ENCODE data around the gene SLC13A5.
"Not testable (repeated sequence)": the region's sequence is repeated elsewhere in the genome, so short reads cannot be mapped to it uniquely, and the experiment has no call there.

SLC13A5 gene

GRCh38 chr17:6702567-6703215 lies 10.5 kb downstream of the SLC13A5 start:
- no peaks in the 10 kb centered on the region for H3K9me3 ChIP-seq (ENCODE audit: control insufficient read depth in 1 of 2, low read length in 2 of 2)
- peaks cover 0 to 5% of the 10 kb centered on the region in 2 donors for H3K27me3 ChIP-seq (ENCODE audit: control insufficient read depth in 1 of 2, insufficient read depth in 2 of 2, low read length in 2 of 2)
- no peak overlapping the region for H3K27ac ChIP-seq (ENCODE audit: low read depth, low read length)
- peaks cover 3 to 11% of the 10 kb centered on the region in 2 donors for H3K4me1 ChIP-seq (ENCODE audit: control insufficient read depth in 1 of 2, insufficient read depth in 2 of 2, low read length in 2 of 2)
- H3K4me3 ChIP-seq (ENCODE audit: low read depth in 1 of 2, low read length in 2 of 2), result no peak overlapping the region
- H3K36me3 ChIP-seq (ENCODE audit: control insufficient read depth in 1 of 2, insufficient read depth in 2 of 2, low read length in 2 of 2), result no peaks in the 10 kb centered on the region
- no peak overlapping the region for H3K9ac ChIP-seq (ENCODE audit: low read depth in 1 of 2, low read length in 2 of 2)

GRCh38 chr17:6701719-6702118 lies 11.4 kb downstream of the SLC13A5 start:
- Histone ChIP-seq H3K27me3 (ENCODE audit: control insufficient read depth in 1 of 2, insufficient read depth in 2 of 2, low read length in 2 of 2) (peaks cover 0 to 3% of the 10 kb centered on the region in 2 donors), H3K4me1 (ENCODE audit: control insufficient read depth in 1 of 2, insufficient read depth in 2 of 2, low read length in 2 of 2) (peaks cover 3 to 11% of the 10 kb centered on the region in 2 donors), H3K27ac (ENCODE audit: low read depth, low read length) (no peak overlapping the region), H3K9ac (ENCODE audit: low read depth in 1 of 2, low read length in 2 of 2) (no peak overlapping the region), H3K36me3 (ENCODE audit: control insufficient read depth in 1 of 2, insufficient read depth in 2 of 2, low read length in 2 of 2) (no peaks in the 10 kb centered on the region), H3K4me3 (ENCODE audit: low read depth in 1 of 2, low read length in 2 of 2) (no peak overlapping the region), H3K9me3 (ENCODE audit: control insufficient read depth in 1 of 2, low read length in 2 of 2) (no peaks in the 10 kb centered on the region)

- Histone ChIP-seq H3K4me1 (ENCODE audit: control insufficient read depth in 1 of 2, insufficient read depth in 2 of 2, low read length in 2 of 2) (peaks cover 3 to 11% of the 10 kb centered on the region in 2 donors), H3K4me3 (ENCODE audit: low read depth in 1 of 2, low read length in 2 of 2) (no peak overlapping the region), H3K9ac (ENCODE audit: low read depth in 1 of 2, low read length in 2 of 2) (no peak overlapping the region), H3K27ac (ENCODE audit: low read depth, low read length) (no peak overlapping the region), H3K36me3 (ENCODE audit: control insufficient read depth in 1 of 2, insufficient read depth in 2 of 2, low read length in 2 of 2) (no peaks in the 10 kb centered on the region), H3K9me3 (ENCODE audit: control insufficient read depth in 1 of 2, low read length in 2 of 2) (no peaks in the 10 kb centered on the region), H3K27me3 (ENCODE audit: control insufficient read depth in 1 of 2, insufficient read depth in 2 of 2, low read length in 2 of 2) (no peaks in the 10 kb centered on the region)
These were observed 12.2 kb downstream of the SLC13A5 start for GRCh38 chr17:6700948-6701307.

- Histone ChIP-seq H3K9ac (ENCODE audit: low read depth in 1 of 2, low read length in 2 of 2) (no peak overlapping the region), H3K9me3 (ENCODE audit: control insufficient read depth in 1 of 2, low read length in 2 of 2) (no peaks in the 10 kb centered on the region), H3K4me3 (ENCODE audit: low read depth in 1 of 2, low read length in 2 of 2) (no peak overlapping the region), H3K4me1 (ENCODE audit: control insufficient read depth in 1 of 2, insufficient read depth in 2 of 2, low read length in 2 of 2) (peaks cover 3 to 11% of the 10 kb centered on the region in 2 donors), H3K36me3 (ENCODE audit: control insufficient read depth in 1 of 2, insufficient read depth in 2 of 2, low read length in 2 of 2) (no peaks in the 10 kb centered on the region), H3K27ac (ENCODE audit: low read depth, low read length) (no peak overlapping the region), H3K27me3 (ENCODE audit: control insufficient read depth in 1 of 2, insufficient read depth in 2 of 2, low read length in 2 of 2) (no peaks in the 10 kb centered on the region)
These were observed 12.9 kb downstream of the SLC13A5 start for GRCh38 chr17:6699997-6700947.

- Histone ChIP-seq H3K4me1 (ENCODE audit: control insufficient read depth in 1 of 2, insufficient read depth in 2 of 2, low read length in 2 of 2) (peaks cover 3 to 11% of the 10 kb centered on the region in 2 donors), H3K9ac (ENCODE audit: low read depth in 1 of 2, low read length in 2 of 2) (no peak overlapping the region), H3K27me3 (ENCODE audit: control insufficient read depth in 1 of 2, insufficient read depth in 2 of 2, low read length in 2 of 2) (no peaks in the 10 kb centered on the region), H3K9me3 (ENCODE audit: control insufficient read depth in 1 of 2, low read length in 2 of 2) (no peaks in the 10 kb centered on the region), H3K4me3 (ENCODE audit: low read depth in 1 of 2, low read length in 2 of 2) (no peak overlapping the region), H3K27ac (ENCODE audit: low read depth, low read length) (no peak overlapping the region), H3K36me3 (ENCODE audit: control insufficient read depth in 1 of 2, insufficient read depth in 2 of 2, low read length in 2 of 2) (no peaks in the 10 kb centered on the region)
These were observed 15.2 kb downstream of the SLC13A5 start for GRCh38 chr17:6698004-6698403.

- H3K4me1 ChIP-seq (ENCODE audit: control insufficient read depth in 1 of 2, insufficient read depth in 2 of 2, low read length in 2 of 2), result peaks cover 3 to 11% of the 10 kb centered on the region in 2 donors
- H3K27ac ChIP-seq (ENCODE audit: low read depth, low read length), result no peak overlapping the region
- no peaks in the 10 kb centered on the region for H3K36me3 ChIP-seq (ENCODE audit: control insufficient read depth in 1 of 2, insufficient read depth in 2 of 2, low read length in 2 of 2)
- H3K9ac ChIP-seq (ENCODE audit: low read depth in 1 of 2, low read length in 2 of 2), result no peak overlapping the region
- no peaks in the 10 kb centered on the region for H3K9me3 ChIP-seq (ENCODE audit: control insufficient read depth in 1 of 2, low read length in 2 of 2)
- H3K4me3 ChIP-seq (ENCODE audit: low read depth in 1 of 2, low read length in 2 of 2), result no peak overlapping the region
- H3K27me3 ChIP-seq (ENCODE audit: control insufficient read depth in 1 of 2, insufficient read depth in 2 of 2, low read length in 2 of 2), result no peaks in the 10 kb centered on the region
These were observed 16.3 kb downstream of the SLC13A5 start for GRCh38 chr17:6696906-6697305.

GRCh38 chr17:6695565-6695964 lies 17.6 kb downstream of the SLC13A5 start:
- no peaks in the 10 kb centered on the region for H3K36me3 ChIP-seq (ENCODE audit: control insufficient read depth in 1 of 2, insufficient read depth in 2 of 2, low read length in 2 of 2)
- H3K9me3 ChIP-seq (ENCODE audit: control insufficient read depth in 1 of 2, low read length in 2 of 2), result no peaks in the 10 kb centered on the region
- H3K9ac ChIP-seq (ENCODE audit: low read depth in 1 of 2, low read length in 2 of 2), result no peak overlapping the region

GRCh38 chr17:6695051-6695450 lies 18.1 kb downstream of the SLC13A5 start:
- Histone ChIP-seq H3K9ac (ENCODE audit: low read depth in 1 of 2, low read length in 2 of 2) (no peak overlapping the region), H3K4me1 (ENCODE audit: control insufficient read depth in 1 of 2, insufficient read depth in 2 of 2, low read length in 2 of 2) (peaks cover 0 to 4% of the 10 kb centered on the region in 2 donors), H3K27me3 (ENCODE audit: control insufficient read depth in 1 of 2, insufficient read depth in 2 of 2, low read length in 2 of 2) (peaks cover 0 to 2% of the 10 kb centered on the region in 2 donors), H3K4me3 (ENCODE audit: low read depth in 1 of 2, low read length in 2 of 2) (no peak overlapping the region), H3K36me3 (ENCODE audit: control insufficient read depth in 1 of 2, insufficient read depth in 2 of 2, low read length in 2 of 2) (no peaks in the 10 kb centered on the region), H3K9me3 (ENCODE audit: control insufficient read depth in 1 of 2, low read length in 2 of 2) (no peaks in the 10 kb centered on the region), H3K27ac (ENCODE audit: low read depth, low read length) (no peak overlapping the region)

More at GRCh38 chr17:6695565-6695964, 17.6 kb downstream of the SLC13A5 start:
- Histone ChIP-seq H3K4me1 (ENCODE audit: control insufficient read depth in 1 of 2, insufficient read depth in 2 of 2, low read length in 2 of 2) (peaks cover 3 to 10% of the 10 kb centered on the region in 2 donors), H3K27me3 (ENCODE audit: control insufficient read depth in 1 of 2, insufficient read depth in 2 of 2, low read length in 2 of 2) (no peaks in the 10 kb centered on the region), H3K27ac (ENCODE audit: low read depth, low read length) (no peak overlapping the region), H3K4me3 (ENCODE audit: low read depth in 1 of 2, low read length in 2 of 2) (no peak overlapping the region)

GRCh38 chr17:6691958-6692357 lies 21.2 kb downstream of the SLC13A5 start:
- H3K27me3 ChIP-seq (ENCODE audit: control insufficient read depth in 1 of 2, insufficient read depth in 2 of 2, low read length in 2 of 2); H3K27ac ChIP-seq (ENCODE audit: low read depth, low read length); H3K9me3 ChIP-seq (ENCODE audit: control insufficient read depth in 1 of 2, low read length in 2 of 2); H3K4me3 ChIP-seq (ENCODE audit: low read depth in 1 of 2, low read length in 2 of 2); H3K36me3 ChIP-seq (ENCODE audit: control insufficient read depth in 1 of 2, insufficient read depth in 2 of 2, low read length in 2 of 2); H3K4me1 ChIP-seq (ENCODE audit: control insufficient read depth in 1 of 2, insufficient read depth in 2 of 2, low read length in 2 of 2); H3K9ac ChIP-seq (ENCODE audit: low read depth in 1 of 2, low read length in 2 of 2): not testable (repeated sequence)

GRCh38 chr17:6691546-6691945 lies 21.6 kb downstream of the SLC13A5 start:
- Histone ChIP-seq H3K9me3 (ENCODE audit: control insufficient read depth in 1 of 2, low read length in 2 of 2) (no peaks in the 10 kb centered on the region), H3K9ac (ENCODE audit: low read depth in 1 of 2, low read length in 2 of 2) (no peak overlapping the region), H3K27ac (ENCODE audit: low read depth, low read length) (no peak overlapping the region), H3K36me3 (ENCODE audit: control insufficient read depth in 1 of 2, insufficient read depth in 2 of 2, low read length in 2 of 2) (no peaks in the 10 kb centered on the region), H3K27me3 (ENCODE audit: control insufficient read depth in 1 of 2, insufficient read depth in 2 of 2, low read length in 2 of 2) (peaks cover 0 to 2% of the 10 kb centered on the region in 2 donors), H3K4me1 (ENCODE audit: control insufficient read depth in 1 of 2, insufficient read depth in 2 of 2, low read length in 2 of 2) (no peaks in the 10 kb centered on the region), H3K4me3 (ENCODE audit: low read depth in 1 of 2, low read length in 2 of 2) (no peak overlapping the region)

All from duodenal mucosa (tissue), 2 donors.